Globus pallidus (tissue), 1 donor: ENCODE measurements around the gene UBAC2.
"Not testable (repeated sequence)": the region's sequence is repeated elsewhere in the genome, so short reads cannot be mapped to it uniquely, and the experiment has no call there.

ENCODE experiments used
- DNase-seq: peaks from one replicate; pipeline ENCODE4 v3.0.0-alpha.2; 2015; ENCODE audit warnings: low spot score

UBAC2 gene

GRCh38 chr13:99214731-99215130, 14.1 kb downstream of the UBAC2 start:
- DNase-seq, result no peak

- DNase-seq, result no peak
These were observed 14.7 kb downstream of the UBAC2 start for GRCh38 chr13:99215184-99215830.

- no peak for DNase-seq
These were observed 16.9 kb downstream of the UBAC2 start for GRCh38 chr13:99217461-99218110.

GRCh38 chr13:99218126-99218525, 17.5 kb downstream of the UBAC2 start:
- no peak for DNase-seq

- peak; percentile 58 for DNase-seq
These were observed 17.9 kb downstream of the UBAC2 start for GRCh38 chr13:99218545-99218944.

GRCh38 chr13:99218969-99219368, 18.3 kb downstream of the UBAC2 start:
- no peak for DNase-seq

GRCh38 chr13:99220199-99220935, 19.7 kb downstream of the UBAC2 start:
- no peak for DNase-seq

- no peak for DNase-seq
These were observed 21.0 kb downstream of the UBAC2 start for GRCh38 chr13:99221567-99222239.

GRCh38 chr13:99223587-99223986, 22.9 kb downstream of the UBAC2 start:
- no peak for DNase-seq

- DNase-seq, result no peak
These were observed 23.4 kb downstream of the UBAC2 start for GRCh38 chr13:99224021-99224420.

GRCh38 chr13:99225078-99225477, 24.4 kb downstream of the UBAC2 start:
- DNase-seq, result no peak

- no peak for DNase-seq
These were observed 25.9 kb downstream of the UBAC2 start for GRCh38 chr13:99226513-99226912.

- DNase-seq, result no peak
These were observed 26.8 kb downstream of the UBAC2 start for GRCh38 chr13:99227331-99227900.

- DNase-seq, result no peak
These were observed 27.4 kb downstream of the UBAC2 start for GRCh38 chr13:99227909-99228688.

GRCh38 chr13:99228737-99229691, 28.4 kb downstream of the UBAC2 start:
- no peak for DNase-seq

GRCh38 chr13:99230588-99230987, 29.9 kb downstream of the UBAC2 start:
- DNase-seq, result not testable (repeated sequence)

- no peak for DNase-seq
These were observed 30.3 kb downstream of the UBAC2 start for GRCh38 chr13:99230991-99231390.

- DNase-seq, result no peak
These were observed 31.1 kb downstream of the UBAC2 start for GRCh38 chr13:99231721-99232120.

- DNase-seq, result no peak
These were observed 37.5 kb downstream of the UBAC2 start for GRCh38 chr13:99237981-99238662.

- DNase-seq, result no peak
These were observed 45.4 kb downstream of the UBAC2 start for GRCh38 chr13:99246100-99246499.
